Heart right ventricle (tissue), 16 donors: ENCODE results near the gene DAZ3. TPM values are rescaled to one million over a fixed set of nuclear protein-coding genes. Genes with fewer than 3 reads are reported as not detected.
"Not testable (repeated sequence)": the region's sequence is repeated elsewhere in the genome, so short reads cannot be mapped to it uniquely, and the experiment has no call there.

Source experiments
- ATAC-seq, 8 donors: fragments of 200-7000 bp; cut with Tn5 transposase; one replicate each; pipeline ENCODE4 v1.9.1; 2020; ENCODE audit warnings: mild to moderate bottlenecking in 8 of 8, moderate library complexity in 8 of 8, moderate number of reproducible peaks in 1 of 8
- DNase-seq, 2 donors: peaks; one replicate each; pipeline ENCODE4 v3.0.0-alpha.2; 2020
- H3K27ac ChIP-seq, 10 donors: fragments of 200-600 bp; sonication (generic) in 2 of 10; one replicate each; pipeline versions ENCODE4 v1.5.0 to v1.8.0; 2020 to 2022; ENCODE audit warnings: mild to moderate bottlenecking in 3 of 10
- H3K27me3 ChIP-seq, 7 donors: fragments of 200-600 bp; one replicate each; pipeline ENCODE4 v1.8.0; 2021 to 2022; ENCODE audit warnings: mild to moderate bottlenecking in 2 of 7
- H3K36me3 ChIP-seq, 9 donors: fragments of 200-600 bp; sonication (generic) in 1 of 9; one replicate each; pipeline versions ENCODE4 v1.5.0 to v1.8.0; 2020 to 2022; ENCODE audit warnings: mild to moderate bottlenecking in 2 of 9
- H3K4me1 ChIP-seq, 9 donors: fragments of 200-600 bp; sonication (generic) in 1 of 9; one replicate each; pipeline versions ENCODE4 v1.5.0 to v1.8.0; 2020 to 2022; ENCODE audit warnings: mild to moderate bottlenecking in 4 of 9
- H3K4me3 ChIP-seq, 10 donors: fragments of 200-600 bp; sonication (generic) in 2 of 10; one replicate each; pipeline versions ENCODE4 v1.5.0 to v1.8.0; 2020 to 2022; ENCODE audit warnings: mild to moderate bottlenecking in 7 of 10, moderate library complexity in 2 of 10
- H3K9me3 ChIP-seq, 11 donors: fragments of 200-600 bp in 10 of 11; sonication (generic) in 2 of 11; one replicate each; pipeline versions ENCODE4 v1.5.0 to v1.8.0; 2013 to 2022; ENCODE audit warnings: mild to moderate bottlenecking in 2 of 11, control low read depth in 1 of 11, moderate library complexity in 1 of 11
- WGBS, 2 donors: extraction: QIAGEN DNeasy Blood & Tissue Kit; methylation state at CpG; one replicate each; pipeline ENCODE4 v1.1.7; 2013; ENCODE audit warnings: inconsistent platforms in 1 of 2; 5-methylcytosine and 5-hydroxymethylcytosine counted together
- intact Hi-C, 10 donors: fragments of 100-400 bp; cut with DNase I; formaldehyde crosslinking; loops; one replicate each; pipeline versions ENCODE4 v1.11.1 to v1.14.2; 2022
- long read RNA-seq, 3 donors: library from polyadenylated mRNA; unstranded; transcript quantifications; one replicate each; pipeline ENCODE4 v2.0.0, GENCODE V29; 2020 to 2021
- polyA plus RNA-seq, 2 donors: library from polyadenylated mRNA; stranded (reverse); fragments of 200-250 nt; gene quantifications; one replicate each; pipeline ENCODE4 v1.2.3, GENCODE V29; 2013
- total RNA-seq, 10 donors: library from RNA; stranded (reverse); fragmentation: NEBNext Ultra II Directional in 3 of 10; extraction: Animal tissue kit (Norgen Biotek cat#: 25700) in 3 of 10; gene quantifications; one replicate each; pipeline versions ENCODE4 v1.2.1 to v1.2.4, GENCODE V29; 2021 to 2023
- donor health status: Arrhythmogenic right ventricular cardiomyopathy.
- donor health status: ischemic (EF 13 %, LVEDD 7.1; RV severe dilation, severe dysfunction).
- donor health status: healthy with polysubstance abuse.
- donor health status: DM: no; HTN: yes; CAD: no.
- donor health status: DM: no; HTN: no; CAD: no.
- donor health status: ischemic (EF 25% LVEDD 6.9; RV normal size, moderate dysfunction).
- donor health status: ischemic (EF 25% LVEDD 5.7; RV mildly dilated, moderate dysfunction).
- donor health status: healthy.
- donor health status: DM: yes; HTN: yes; CAD: no.
- donor health status: Ischemic cardiomyopathy.
- donor health status: ischemic (EF 35%, LVEDD 5.7; RV mildly dilated, moderate dysfunction).
- donor health status: nonischemic (EF 11% LVEDD 7.7; RV severe dilation, severe dysfunction).
- donor health status: DM: yes; HTN: yes; CAD: no.
- donor health status: PGD.
- donor health status: ischemic (EF 29% LVEDD 5.4; RV normal size, mild dysfunction).
- donor health status: nonischemic (EF 23%, LVEDD 6.1; RV moderate dilation, normal function).

The DAZ3 gene
- total RNA-seq (not detected), polyA plus RNA-seq (not detected)
- long read RNA-seq, donor 1 = 0 reads
- long read RNA-seq, donor 2 = 0 reads
- long read RNA-seq, donor 3 = 0 reads

- H3K4me3 ChIP-seq, intact Hi-C loops, H3K36me3 ChIP-seq, DNase-seq, H3K9me3 ChIP-seq, ATAC-seq, H3K27me3 ChIP-seq, H3K27ac ChIP-seq, H3K4me1 ChIP-seq: not testable (repeated sequence)
- no CpG with 5 or more reads among the region's 23 CpGs for WGBS, 2 donors
Observed at GRCh38 chrY:24813293-24813692, at the start of gene DAZ3. TSS of gene DAZ3 (minus strand) at chrY:24813393. CDS start at chrY:24813185, 208 bp downstream.

- H3K4me3 ChIP-seq, ATAC-seq, DNase-seq, H3K9me3 ChIP-seq, H3K27ac ChIP-seq, H3K36me3 ChIP-seq, intact Hi-C loops, H3K27me3 ChIP-seq, H3K4me1 ChIP-seq: not testable (repeated sequence)
- 94% methylated on average over 6 of the region's 23 CpGs; no CpG with 5 or more reads in 1 of the 2 donors for WGBS, 2 donors
Observed at GRCh38 chrY:24833619-24834018, 20.4 kb upstream of the DAZ3 start, which contains the start of gene DAZ4. TSS of gene DAZ4 (plus strand) at chrY:24833919. CDS start at chrY:24834127, 208 bp downstream.

- H3K9me3 ChIP-seq, H3K4me1 ChIP-seq, H3K36me3 ChIP-seq, H3K27me3 ChIP-seq, intact Hi-C loops, DNase-seq, ATAC-seq, H3K27ac ChIP-seq, H3K4me3 ChIP-seq: not testable (repeated sequence)
- no CpG with 5 or more reads among the region's 4 CpGs for WGBS, 2 donors
Observed at GRCh38 chrY:24825069-24825468, 11.9 kb upstream of the DAZ3 start.

GRCh38 chrY:24824184-24824879 is 11.1 kb upstream of the DAZ3 start:
- H3K36me3 ChIP-seq, H3K9me3 ChIP-seq, H3K27ac ChIP-seq, H3K27me3 ChIP-seq, ATAC-seq, intact Hi-C loops, H3K4me3 ChIP-seq, DNase-seq, H3K4me1 ChIP-seq: not testable (repeated sequence)
- 47 to 69% methylated on average over 1 of the region's 4 CpGs for WGBS, 2 donors

- WGBS, 2 donors = no CpG with 5 or more reads among the region's 3 CpGs
- H3K27ac ChIP-seq, H3K4me1 ChIP-seq, H3K27me3 ChIP-seq, ATAC-seq, H3K9me3 ChIP-seq, intact Hi-C loops, H3K4me3 ChIP-seq, DNase-seq, H3K36me3 ChIP-seq: not testable (repeated sequence)
Observed at GRCh38 chrY:24821836-24822235, 8.6 kb upstream of the DAZ3 start.

Other genes starting within 250 kb of the DAZ3 start
- not detected for gene BPY2B, start 195.4 kb downstream of the DAZ3 start, total RNA-seq
- not detected for gene BPY2B, start 195.4 kb downstream of the DAZ3 start, polyA plus RNA-seq
- gene DAZ4, start 20.5 kb upstream of the DAZ3 start, total RNA-seq = not detected
- gene DAZ4, start 20.5 kb upstream of the DAZ3 start, polyA plus RNA-seq = not detected
- not detected for gene BPY2C, start 238.7 kb upstream of the DAZ3 start, total RNA-seq
- gene BPY2C, start 238.7 kb upstream of the DAZ3 start, polyA plus RNA-seq = not detected